Trophoblast cell (in vitro differentiated cells and primary cell): ENCODE measurements around the gene FAM20C.

Experiments
- DNase-seq, 2 donors: peaks; one replicate each; pipeline ENCODE4 v3.0.0-alpha.2; 2016
- H2AFZ ChIP-seq: 2 replicates; pipeline ENCODE4 v1.6.1; 2013; ENCODE audit warnings: low read length, moderate library complexity, mild to moderate bottlenecking; ENCODE audit not compliant: insufficient read depth, poor library complexity
- H2AK5ac ChIP-seq: 2 replicates; pipeline ENCODE4 v1.6.1; 2013; ENCODE audit warnings: mild to moderate bottlenecking, low read length
- H2BK120ac ChIP-seq: 2 replicates; pipeline ENCODE4 v1.6.1; 2013; ENCODE audit warnings: low read length, mild to moderate bottlenecking, moderate library complexity; ENCODE audit not compliant: insufficient read depth, poor library complexity
- H2BK12ac ChIP-seq: 2 replicates; pipeline ENCODE4 v1.6.1; 2013; ENCODE audit warnings: mild to moderate bottlenecking, low read length, moderate library complexity
- H2BK5ac ChIP-seq: 2 replicates; pipeline ENCODE4 v1.6.1; 2013; ENCODE audit warnings: low read length, low read depth, moderate library complexity, mild to moderate bottlenecking; ENCODE audit not compliant: poor library complexity
- H3K14ac ChIP-seq: 2 replicates; pipeline ENCODE4 v1.6.1; 2013; ENCODE audit warnings: mild to moderate bottlenecking, low read length
- H3K18ac ChIP-seq: 2 replicates; pipeline ENCODE4 v1.6.1; 2013; ENCODE audit warnings: mild to moderate bottlenecking, low read length
- H3K23ac ChIP-seq: 2 replicates; pipeline ENCODE4 v1.6.1; 2013; ENCODE audit warnings: low read length
- H3K27ac ChIP-seq: 2 replicates; pipeline ENCODE4 v1.5.1; 2013; ENCODE audit warnings: low read depth, mild to moderate bottlenecking, inconsistent platforms, low read length, moderate library complexity
- H3K27me3 ChIP-seq: 2 replicates; pipeline ENCODE4 v1.6.1; 2013; ENCODE audit warnings: inconsistent platforms, mild to moderate bottlenecking, low read length, moderate library complexity; ENCODE audit not compliant: insufficient read depth
- H3K36me3 ChIP-seq, 2 experiments: 1 replicate in 1 of 2; 2 replicates in 1 of 2; pipeline ENCODE4 v1.6.1; 2013; ENCODE audit warnings: low read length in 2 of 2, mild to moderate bottlenecking in 2 of 2, moderate library complexity in 1 of 2; ENCODE audit not compliant: insufficient read depth in 2 of 2, control insufficient read depth in 1 of 2
- H3K4ac ChIP-seq: 2 replicates; pipeline ENCODE4 v1.6.1; 2013; ENCODE audit warnings: low read depth, mild to moderate bottlenecking, low read length, moderate library complexity
- H3K4me1 ChIP-seq, 2 experiments: 1 replicate in 1 of 2; 2 replicates in 1 of 2; pipeline ENCODE4 v1.6.1; 2013; ENCODE audit warnings: low read length in 2 of 2, mild to moderate bottlenecking in 2 of 2, moderate library complexity in 1 of 2; ENCODE audit not compliant: insufficient read depth in 2 of 2, control insufficient read depth in 1 of 2
- H3K4me2 ChIP-seq: 2 replicates; pipeline ENCODE4 v1.6.1; 2013; ENCODE audit warnings: inconsistent platforms, mild to moderate bottlenecking, low read length, moderate library complexity
- H3K4me3 ChIP-seq: 2 replicates; pipeline ENCODE4 v1.5.1; 2013; ENCODE audit warnings: mild to moderate bottlenecking, low read depth, low read length, inconsistent platforms
- H3K79me1 ChIP-seq: one replicate; pipeline ENCODE4 v1.6.1; 2013; ENCODE audit warnings: low read length
- H3K79me2 ChIP-seq: 2 replicates; pipeline ENCODE4 v1.6.1; 2013; ENCODE audit warnings: low read length, mild to moderate bottlenecking; ENCODE audit not compliant: control insufficient read depth, insufficient read depth, poor library complexity
- H3K9ac ChIP-seq: 2 replicates; pipeline ENCODE4 v1.6.1; 2013; ENCODE audit warnings: mild to moderate bottlenecking, low read length
- H3K9me3 ChIP-seq: 2 replicates; pipeline ENCODE4 v1.6.1; 2013; ENCODE audit warnings: low read depth, mild to moderate bottlenecking, control low read depth, inconsistent platforms, low read length; ENCODE audit not compliant: insufficient read depth
- H4K12ac ChIP-seq: 2 replicates; pipeline ENCODE4 v1.6.1; 2013; ENCODE audit warnings: low read depth, mild to moderate bottlenecking, low read length, moderate library complexity
- H4K8ac ChIP-seq: 2 replicates; pipeline ENCODE4 v1.6.1; 2013; ENCODE audit warnings: low read depth, mild to moderate bottlenecking, low read length, moderate library complexity
- H4K91ac ChIP-seq: one replicate; pipeline ENCODE4 v1.6.1; 2013; ENCODE audit warnings: low read depth, mild to moderate bottlenecking, low read length, moderate library complexity
- WGBS: extraction: QIAGEN DNeasy Blood & Tissue Kit; methylation state at CpG from one replicate; pipeline ENCODE4 v1.1.7; 2013; ENCODE audit warnings: missing lambda C conversion rate; ENCODE audit not compliant: insufficient read length, insufficient coverage; ENCODE audit errors: extremely low coverage; 5-methylcytosine and 5-hydroxymethylcytosine counted together

The FAM20C gene

GRCh38 chr7:223118-223800, 30.9 kb downstream of the FAM20C start:
- H3K27me3 ChIP-seq, result no peaks in the 10 kb centered on the region
- no peak overlapping the region for H2AFZ ChIP-seq
- H4K8ac ChIP-seq, result no peak overlapping the region
- no peak for DNase-seq
- H4K91ac ChIP-seq, result no peak overlapping the region
- peaks cover 0 to 3% of the 10 kb centered on the region in 2 experiments for H3K4me1 ChIP-seq
- H2BK120ac ChIP-seq, result no peak overlapping the region
- H3K23ac ChIP-seq, result no peak overlapping the region
- no peak overlapping the region for H4K12ac ChIP-seq
- H3K9ac ChIP-seq, result no peak overlapping the region
- H3K18ac ChIP-seq, result no peak overlapping the region
- H3K27ac ChIP-seq, result no peak overlapping the region
- H3K4ac ChIP-seq, result no peak overlapping the region
- H2BK12ac ChIP-seq, result no peak overlapping the region
- no peak overlapping the region for H2BK5ac ChIP-seq
- H3K4me2 ChIP-seq, result no peak overlapping the region
- no peak overlapping the region for H3K14ac ChIP-seq
- peaks cover 2% of the 10 kb centered on the region for H3K79me2 ChIP-seq
- H3K36me3 ChIP-seq, result no peaks in the 10 kb centered on the region
- no peaks in the 10 kb centered on the region for H3K79me1 ChIP-seq
- no peak overlapping the region for H3K4me3 ChIP-seq
- peaks cover 3% of the 10 kb centered on the region for H3K9me3 ChIP-seq
- no CpG with 5 or more reads among the region's 34 CpGs for WGBS
- H2AK5ac ChIP-seq, result no peak overlapping the region

GRCh38 chr7:223861-224260, 31.5 kb downstream of the FAM20C start:
- H3K4me2 ChIP-seq, result no peak overlapping the region
- H3K27ac ChIP-seq, result no peak overlapping the region
- WGBS, result no CpG with 5 or more reads among the region's 29 CpGs
- no peak overlapping the region for H2BK120ac ChIP-seq
- H3K9me3 ChIP-seq, result peaks cover 3% of the 10 kb centered on the region
- no peak overlapping the region for H3K9ac ChIP-seq
- H3K4me1 ChIP-seq, result peaks cover 0 to 3% of the 10 kb centered on the region in 2 experiments
- no peak overlapping the region for H4K8ac ChIP-seq
- no peak overlapping the region for H3K23ac ChIP-seq
- peaks cover 2% of the 10 kb centered on the region for H3K79me2 ChIP-seq
- no peak overlapping the region for H3K18ac ChIP-seq
- no peak overlapping the region for H2BK5ac ChIP-seq
- H3K14ac ChIP-seq, result no peak overlapping the region
- no peak overlapping the region for H2BK12ac ChIP-seq
- H3K36me3 ChIP-seq, result no peaks in the 10 kb centered on the region
- H3K79me1 ChIP-seq, result no peaks in the 10 kb centered on the region
- H4K91ac ChIP-seq, result no peak overlapping the region
- no peaks in the 10 kb centered on the region for H3K27me3 ChIP-seq
- no peak overlapping the region for H2AK5ac ChIP-seq
- H3K4ac ChIP-seq, result no peak overlapping the region
- no peak for DNase-seq
- no peak overlapping the region for H3K4me3 ChIP-seq
- H2AFZ ChIP-seq, result no peak overlapping the region
- no peak overlapping the region for H4K12ac ChIP-seq

- no peak overlapping the region for H3K9ac ChIP-seq
- H2BK120ac ChIP-seq, result no peak overlapping the region
- no peaks in the 10 kb centered on the region for H3K36me3 ChIP-seq
- H3K79me1 ChIP-seq, result no peaks in the 10 kb centered on the region
- H3K23ac ChIP-seq, result no peak overlapping the region
- no peak overlapping the region for H3K27ac ChIP-seq
- H3K27me3 ChIP-seq, result no peaks in the 10 kb centered on the region
- no peak overlapping the region for H4K12ac ChIP-seq
- no peak overlapping the region for H3K4ac ChIP-seq
- no peak overlapping the region for H3K18ac ChIP-seq
- no peak overlapping the region for H2BK12ac ChIP-seq
- H4K8ac ChIP-seq, result no peak overlapping the region
- H3K4me3 ChIP-seq, result no peak overlapping the region
- H4K91ac ChIP-seq, result no peak overlapping the region
- no peak overlapping the region for H2BK5ac ChIP-seq
- no peak for DNase-seq
- H3K4me1 ChIP-seq, result no peaks in the 10 kb centered on the region
- no peak overlapping the region for H2AFZ ChIP-seq
- no peaks in the 10 kb centered on the region for H3K79me2 ChIP-seq
- H2AK5ac ChIP-seq, result no peak overlapping the region
- no CpG with 5 or more reads among the region's 23 CpGs for WGBS
- H3K4me2 ChIP-seq, result no peak overlapping the region
- H3K9me3 ChIP-seq, result peaks cover 3% of the 10 kb centered on the region
- H3K14ac ChIP-seq, result no peak overlapping the region
These were observed 34.0 kb downstream of the FAM20C start for GRCh38 chr7:226281-226895.

- Histone ChIP-seq H3K79me1 (no peaks in the 10 kb centered on the region), H3K79me2 (no peaks in the 10 kb centered on the region), H4K12ac (no peak overlapping the region), H3K27me3 (no peaks in the 10 kb centered on the region), H3K4ac (no peak overlapping the region), H4K91ac (no peak overlapping the region), H3K14ac (no peak overlapping the region), H3K27ac (no peak overlapping the region), H2BK5ac (no peak overlapping the region), H3K9ac (no peak overlapping the region), H4K8ac (no peak overlapping the region), H3K4me3 (no peak overlapping the region), H3K9me3 (no peaks in the 10 kb centered on the region), H3K4me1 (no peaks in the 10 kb centered on the region), H3K4me2 (no peak overlapping the region), H3K23ac (no peak overlapping the region), H2BK120ac (no peak overlapping the region), H3K36me3 (no peaks in the 10 kb centered on the region), H3K18ac (no peak overlapping the region), H2AK5ac (no peak overlapping the region), H2AFZ (no peak overlapping the region), H2BK12ac (no peak overlapping the region)
- WGBS, result no CpG with 5 or more reads among the region's 16 CpGs
- DNase-seq, result no peak
These were observed 35.6 kb downstream of the FAM20C start for GRCh38 chr7:227926-228325.
